Stomach smooth muscle (tissue), 2 donors: ENCODE results near the gene TBC1D16.
"Not testable (repeated sequence)": the region's sequence is repeated elsewhere in the genome, so short reads cannot be mapped to it uniquely, and the experiment has no call there.

Experiments used
- H3K27ac ChIP-seq: one replicate; pipeline ENCODE4 v1.7.0; 2013; ENCODE audit warnings: mild to moderate bottlenecking, low read length, inconsistent platforms
- H3K27me3 ChIP-seq, 2 donors: one replicate each; pipeline ENCODE4 v1.7.0; 2013; ENCODE audit warnings: low read length in 2 of 2; ENCODE audit not compliant: insufficient read depth in 2 of 2, control insufficient read depth in 1 of 2
- H3K36me3 ChIP-seq, 2 donors: one replicate each; pipeline ENCODE4 v1.7.0; 2013; ENCODE audit warnings: low read length in 2 of 2; ENCODE audit not compliant: control insufficient read depth in 2 of 2, insufficient read depth in 2 of 2
- H3K4me1 ChIP-seq: one replicate; pipeline ENCODE4 v1.7.0; 2013; ENCODE audit warnings: low read length; ENCODE audit not compliant: control insufficient read depth, insufficient read depth
- H3K4me3 ChIP-seq, 2 donors: one replicate each; pipeline ENCODE4 v1.7.0; 2013; ENCODE audit warnings: low read length in 2 of 2
- H3K9ac ChIP-seq, 2 donors: one replicate each; pipeline ENCODE4 v1.7.0; 2013; ENCODE audit warnings: low read length in 2 of 2, mild to moderate bottlenecking in 1 of 2
- H3K9me3 ChIP-seq, 2 donors: one replicate each; pipeline ENCODE4 v1.7.0; 2013; ENCODE audit warnings: low read length in 2 of 2; ENCODE audit not compliant: control insufficient read depth in 2 of 2
- donor health status: healthy.
- donor health status: Pancreatic carcinoma.

TBC1D16 gene

GRCh38 chr17:79902146-79902791, 133.4 kb downstream of the TBC1D16 start:
- no peak overlapping the region for H3K9ac ChIP-seq
- H3K27me3 ChIP-seq = peaks cover 10 to 20% of the 10 kb centered on the region in 2 donors
- H3K4me1 ChIP-seq = no peaks in the 10 kb centered on the region
- H3K27ac ChIP-seq = no peak overlapping the region
- no peak overlapping the region for H3K4me3 ChIP-seq
- no peaks in the 10 kb centered on the region for H3K36me3 ChIP-seq
- peaks cover 2 to 9% of the 10 kb centered on the region in 2 donors for H3K9me3 ChIP-seq

- Histone ChIP-seq H3K9me3 (peaks cover 2 to 9% of the 10 kb centered on the region in 2 donors), H3K4me3 (no peak overlapping the region), H3K4me1 (no peaks in the 10 kb centered on the region), H3K9ac (no peak overlapping the region), H3K27me3 (peaks cover 8 to 19% of the 10 kb centered on the region in 2 donors), H3K27ac (no peak overlapping the region), H3K36me3 (no peaks in the 10 kb centered on the region)
Observed at GRCh38 chr17:79901131-79901530, 134.5 kb downstream of the TBC1D16 start.

- peaks cover 3 to 12% of the 10 kb centered on the region in 2 donors for H3K27me3 ChIP-seq
Observed at GRCh38 chr17:79899584-79899983, 136.1 kb downstream of the TBC1D16 start.

GRCh38 chr17:79897243-79898063, 138.2 kb downstream of the TBC1D16 start:
- Histone ChIP-seq H3K9ac (no peak overlapping the region), H3K27me3 (peaks cover 5 to 8% of the 10 kb centered on the region in 2 donors), H3K27ac (no peak overlapping the region), H3K36me3 (no peaks in the 10 kb centered on the region), H3K9me3 (peaks cover 5 to 9% of the 10 kb centered on the region in 2 donors), H3K4me3 (no peak overlapping the region), H3K4me1 (no peaks in the 10 kb centered on the region)

More at GRCh38 chr17:79899584-79899983, 136.1 kb downstream of the TBC1D16 start:
- no peak overlapping the region for H3K27ac ChIP-seq
- no peaks in the 10 kb centered on the region for H3K4me1 ChIP-seq
- H3K4me3 ChIP-seq = no peak overlapping the region
- H3K36me3 ChIP-seq = no peaks in the 10 kb centered on the region
- no peak overlapping the region for H3K9ac ChIP-seq
- H3K9me3 ChIP-seq = peaks cover 2 to 9% of the 10 kb centered on the region in 2 donors

GRCh38 chr17:79893457-79893856, 142.2 kb downstream of the TBC1D16 start:
- not testable (repeated sequence) for H3K36me3 ChIP-seq, H3K9ac ChIP-seq, H3K27ac ChIP-seq, H3K9me3 ChIP-seq, H3K4me1 ChIP-seq, H3K4me3 ChIP-seq
- H3K27me3 ChIP-seq = peaks cover 30% of the 10 kb centered on the region in 2 donors

GRCh38 chr17:79892457-79893241, 143.0 kb downstream of the TBC1D16 start:
- Histone ChIP-seq H3K9me3 (peaks cover 0 to 3% of the 10 kb centered on the region in 2 donors), H3K4me1 (no peaks in the 10 kb centered on the region), H3K36me3 (no peaks in the 10 kb centered on the region), H3K9ac (no peak overlapping the region), H3K27ac (no peak overlapping the region), H3K27me3 (peaks cover 33 to 34% of the 10 kb centered on the region in 2 donors), H3K4me3 (no peak overlapping the region)

- Histone ChIP-seq H3K4me1 (no peaks in the 10 kb centered on the region), H3K9ac (no peak overlapping the region), H3K4me3 (no peak overlapping the region), H3K27me3 (peaks cover 34 to 37% of the 10 kb centered on the region in 2 donors), H3K36me3 (no peaks in the 10 kb centered on the region), H3K9me3 (peaks cover 0 to 3% of the 10 kb centered on the region in 2 donors), H3K27ac (no peak overlapping the region)
Observed at GRCh38 chr17:79891113-79891730, 144.4 kb downstream of the TBC1D16 start.

GRCh38 chr17:79890706-79891105, 145.0 kb downstream of the TBC1D16 start:
- Histone ChIP-seq H3K27me3 (peaks cover 34 to 37% of the 10 kb centered on the region in 2 donors), H3K36me3 (no peaks in the 10 kb centered on the region), H3K9ac (no peak overlapping the region), H3K4me3 (no peak overlapping the region), H3K27ac (no peak overlapping the region), H3K9me3 (peaks cover 0 to 3% of the 10 kb centered on the region in 2 donors), H3K4me1 (no peaks in the 10 kb centered on the region)

- no peak overlapping the region for H3K4me3 ChIP-seq
- H3K27ac ChIP-seq = no peak overlapping the region
- no peak overlapping the region for H3K9ac ChIP-seq
- peaks cover 0 to under 1% of the 10 kb centered on the region in 2 donors for H3K9me3 ChIP-seq
- H3K4me1 ChIP-seq = no peaks in the 10 kb centered on the region
- H3K27me3 ChIP-seq = peaks cover 34 to 35% of the 10 kb centered on the region in 2 donors
- no peaks in the 10 kb centered on the region for H3K36me3 ChIP-seq
Observed at GRCh38 chr17:79888811-79889634, 146.6 kb downstream of the TBC1D16 start.
